PC-9 (cell line): ENCODE data around the gene NELFCD. TPM values are rescaled to one million over a fixed set of nuclear protein-coding genes. Genes with fewer than 3 reads are reported as not detected.

Experiments
- BruUV-seq: library from RNA; stranded (reverse); fragments of 400-500 nt; replicated peaks from 2 replicates; lab custom pipeline; 2021; lab: Mats Ljungman, UMichigan
- CTCF ChIA-PET: fragments of 300-600 bp; sonication (Branson Sonifier 250); formaldehyde crosslinking; loops from one replicate; lab custom pipeline; 2022; ENCODE audit warnings: antibody characterized with exemption; lab: Charles Lee
- POLR2A ChIA-PET: fragments of 300-600 bp; sonication (Branson Sonifier 250); formaldehyde crosslinking; loops from one replicate; lab custom pipeline; 2022; ENCODE audit warnings: antibody characterized with exemption; ENCODE audit not compliant: unreplicated experiment; lab: Charles Lee
- DNase-seq, 2 experiments: peaks; one replicate each; pipeline versions ENCODE4 v3.0.0 to v3.0.0-alpha.2; 2015 to 2022; ENCODE audit warnings: mixed read lengths in 1 of 2
- H2AFZ ChIP-seq: fragments of 200-600 bp; sonication (generic); 2 replicates; pipeline ENCODE4 v1.8.1; 2017; ENCODE audit warnings: antibody characterized with exemption
- H3F3A ChIP-seq: fragments of 200-600 bp; sonication (generic); 2 replicates; pipeline ENCODE4 v1.8.1; 2017; ENCODE audit warnings: antibody characterized with exemption, mild to moderate bottlenecking, low read depth; ENCODE audit not compliant: insufficient read depth
- H3K27ac ChIP-seq: fragments of 200-600 bp; sonication (generic); 2 replicates; pipeline ENCODE4 v1.6.1; 2016; ENCODE audit warnings: mixed run types
- H3K27me3 ChIP-seq: fragments of 200-600 bp; sonication (generic); 2 replicates; pipeline ENCODE4 v1.6.1; 2016; ENCODE audit warnings: low read depth, mixed run types; ENCODE audit not compliant: insufficient read depth
- H3K36me3 ChIP-seq: fragments of 200-600 bp; sonication (generic); 2 replicates; pipeline ENCODE4 v1.6.1; 2016; ENCODE audit warnings: low read depth, mixed run types
- H3K4me1 ChIP-seq: fragments of 200-600 bp; sonication (generic); replicated peaks from 2 replicates; pipeline ENCODE4 v1.6.1; 2016; ENCODE audit warnings: mixed run types; ENCODE audit not compliant: insufficient read depth
- H3K4me2 ChIP-seq: fragments of 200-600 bp; sonication (generic); 2 replicates; pipeline ENCODE4 v1.6.1; 2017; ENCODE audit warnings: mixed run types
- H3K4me3 ChIP-seq: fragments of 200-600 bp; sonication (generic); 2 replicates; pipeline ENCODE4 v1.6.1; 2016; ENCODE audit warnings: mixed run types
- H3K79me2 ChIP-seq: fragments of 200-600 bp; sonication (generic); 2 replicates; pipeline ENCODE4 v1.6.1; 2017; ENCODE audit warnings: low read depth, mixed run types
- H3K9me2 ChIP-seq: fragments of 200-600 bp; sonication (generic); 2 replicates; pipeline ENCODE4 v1.8.1; 2017; ENCODE audit warnings: mild to moderate bottlenecking; ENCODE audit not compliant: insufficient read depth
- H3K9me3 ChIP-seq: fragments of 200-600 bp; sonication (generic); 2 replicates; pipeline ENCODE4 v1.8.1; 2016; ENCODE audit warnings: low read depth; ENCODE audit not compliant: insufficient read depth
- H4K20me1 ChIP-seq: fragments of 200-600 bp; sonication (generic); 2 replicates; pipeline ENCODE4 v1.8.1; 2017; ENCODE audit not compliant: insufficient read depth
- CTCF ChIP-seq: fragments of 200-600 bp; sonication (generic); conservative IDR thresholded peaks from 2 replicates; pipeline ENCODE4 v1.6.1; 2017; ENCODE audit warnings: mixed run types, antibody characterized with exemption, mild to moderate bottlenecking, moderate library complexity
- EZH2 ChIP-seq: fragments of 200-600 bp; sonication (generic); IDR thresholded peaks from 2 replicates; pipeline ENCODE4 v1.8.0; 2017; ENCODE audit warnings: antibody characterized with exemption, low read depth
- intact Hi-C: fragments of 100-400 bp; cut with micrococcal nuclease; formaldehyde crosslinking; loops from one replicate; pipeline ENCODE4 v1.10.0; 2022; ENCODE audit not compliant: unreplicated experiment
- total RNA-seq: library from RNA; stranded (reverse); gene quantifications from 2 replicates; pipeline ENCODE4 v1.2.3, GENCODE V29; 2021

NELFCD gene
- total RNA-seq, 1 experiment from 2014 or later: 130 TPM

GRCh38 chr20:59005523-59006166 lies 24.6 kb downstream of the NELFCD start:
- Histone ChIP-seq H3K79me2 (peaks cover 19% of the 10 kb centered on the region), H3K4me3 (peak overlapping the region; percentile 88; the same call in 1 of the 2 replicates), H3F3A (peaks cover 18% of the 10 kb centered on the region), H3K9me3 (no peaks in the 10 kb centered on the region), H3K4me2 (peak overlapping the region; percentile 94), H2AFZ (peak overlapping the region; percentile 90; the same call in 1 of the 2 replicates), H3K36me3 (no peaks in the 10 kb centered on the region), H4K20me1 (peaks cover 6% of the 10 kb centered on the region; the same call in 1 of the 2 replicates), H3K9me2 (no peaks in the 10 kb centered on the region), H3K27ac (no peak overlapping the region), H3K4me1 (peaks cover 41% of the 10 kb centered on the region), H3K27me3 (no peaks in the 10 kb centered on the region)
- TSS peak; percentile 47 for BruUV-seq
- POLR2A ChIA-PET: interaction anchor here (0.6 to 0.9 kb wide), 3 partner anchors 15 to 490 kb away, joined by 4 to 27 read pairs (median 6); no protein-coding TSS in a partner anchor
- TF ChIP-seq EZH2: no peak
- TF ChIP-seq CTCF: no peak
- CTCF ChIA-PET: no interaction called here
- intact Hi-C loops: no loop called here
- DNase-seq: no peak

GRCh38 chr20:59006167-59006863 lies 25.3 kb downstream of the NELFCD start:
- intact Hi-C loops: no loop called here
- H2AFZ ChIP-seq: peak overlapping the region; percentile 90
- H3K9me3 ChIP-seq: no peaks in the 10 kb centered on the region
- H3K9me2 ChIP-seq: no peaks in the 10 kb centered on the region
- H3K4me2 ChIP-seq: peak overlapping the region; percentile 94
- H3F3A ChIP-seq: peaks cover 25% of the 10 kb centered on the region
- peak overlapping the region; percentile 88 for H3K4me3 ChIP-seq
- H3K4me1 ChIP-seq: peaks cover 47% of the 10 kb centered on the region
- DNase-seq: peak in 1 of 2 experiments; percentile 25
- H3K27ac ChIP-seq: no peak overlapping the region
- peaks cover 19% of the 10 kb centered on the region for H3K79me2 ChIP-seq
- TF ChIP-seq EZH2 (no peak), CTCF (no peak)
- POLR2A ChIA-PET: interaction anchor here (0.6 kb wide), 2 partner anchors 15 to 23 kb away, joined by 4 to 27 read pairs; no protein-coding TSS in a partner anchor
- H4K20me1 ChIP-seq: peaks cover 6% of the 10 kb centered on the region; the same call in 1 of the 2 replicates
- CTCF ChIA-PET: no interaction called here
- H3K27me3 ChIP-seq: no peaks in the 10 kb centered on the region
- no peaks in the 10 kb centered on the region for H3K36me3 ChIP-seq
- BruUV-seq: no TSS peak

- H3K27ac ChIP-seq: no peak within 1 kb of the TSS
- peak within 1 kb of the TSS; percentile 90 for H2AFZ ChIP-seq
These were observed 26.0 kb downstream of the NELFCD start, which contains the start of gene CTSZ for GRCh38 chr20:59006864-59007664. Gene CTSZ (minus strand): TSS chr20:59007254. CDS start chr20:59007128, 126 bp downstream.

More at GRCh38 chr20:59006864-59007664, 26.0 kb downstream of the NELFCD start, which contains the start of gene CTSZ:
- ChIA-PET CTCF (no interaction called here), POLR2A (no interaction called here)
- Histone ChIP-seq H3K79me2 (peaks cover 19% of the 10 kb centered on the region), H3K4me3 (peak within 1 kb of the TSS; percentile 88), H3K36me3 (no peaks in the 10 kb centered on the region), H3K4me1 (peaks cover 54% of the 10 kb centered on the region), H4K20me1 (peaks cover 6% of the 10 kb centered on the region; the same call in 1 of the 2 replicates), H3F3A (peaks cover 30% of the 10 kb centered on the region), H3K4me2 (peak within 1 kb of the TSS; percentile 94), H3K9me3 (no peaks in the 10 kb centered on the region), H3K27me3 (no peaks in the 10 kb centered on the region), H3K9me2 (no peaks in the 10 kb centered on the region)
- TF ChIP-seq CTCF: no peak
- no peak for TF ChIP-seq EZH2
- DNase-seq: peak in 1 of 2 experiments; percentile 73
- intact Hi-C loops: no loop called here
- BruUV-seq: no TSS peak
